ENCODE data around the gene RMC1.

DNA sequence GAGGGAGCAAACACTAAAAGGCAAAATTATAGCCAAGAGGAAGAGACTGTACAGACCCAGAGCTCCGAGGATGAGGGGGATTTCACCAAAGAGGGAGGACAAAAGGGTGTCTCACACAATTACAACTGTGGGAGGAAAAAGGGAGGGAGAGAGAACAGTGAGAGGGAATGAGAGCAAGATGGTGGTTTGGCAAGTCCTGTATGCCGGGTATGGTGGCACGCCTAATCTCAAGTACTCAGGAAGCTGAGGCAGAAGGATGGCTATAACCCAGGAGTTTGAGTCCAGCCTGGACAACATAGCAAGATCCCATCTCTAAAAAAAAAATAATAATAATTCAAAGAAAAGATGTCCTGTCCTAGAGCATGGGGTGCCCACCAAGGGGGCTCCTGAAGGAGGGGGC, 48.7 kb downstream of the RMC1 start:
- TF ChIP-seq, protein P1, sequence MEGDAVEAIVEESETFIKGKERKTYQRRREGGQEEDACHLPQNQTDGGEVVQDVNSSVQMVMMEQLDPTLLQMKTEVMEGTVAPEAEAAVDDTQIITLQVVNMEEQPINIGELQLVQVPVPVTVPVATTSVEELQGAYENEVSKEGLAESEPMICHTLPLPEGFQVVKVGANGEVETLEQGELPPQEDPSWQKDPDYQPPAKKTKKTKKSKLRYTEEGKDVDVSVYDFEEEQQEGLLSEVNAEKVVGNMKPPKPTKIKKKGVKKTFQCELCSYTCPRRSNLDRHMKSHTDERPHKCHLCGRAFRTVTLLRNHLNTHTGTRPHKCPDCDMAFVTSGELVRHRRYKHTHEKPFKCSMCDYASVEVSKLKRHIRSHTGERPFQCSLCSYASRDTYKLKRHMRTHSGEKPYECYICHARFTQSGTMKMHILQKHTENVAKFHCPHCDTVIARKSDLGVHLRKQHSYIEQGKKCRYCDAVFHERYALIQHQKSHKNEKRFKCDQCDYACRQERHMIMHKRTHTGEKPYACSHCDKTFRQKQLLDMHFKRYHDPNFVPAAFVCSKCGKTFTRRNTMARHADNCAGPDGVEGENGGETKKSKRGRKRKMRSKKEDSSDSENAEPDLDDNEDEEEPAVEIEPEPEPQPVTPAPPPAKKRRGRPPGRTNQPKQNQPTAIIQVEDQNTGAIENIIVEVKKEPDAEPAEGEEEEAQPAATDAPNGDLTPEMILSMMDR (IDR thresholded peaks at IDR 0.05) = no peak
- no peak for TF ChIP-seq POLR2A (IDR thresholded peaks at IDR 0.05; ENCODE audit: low read depth)
- TF ChIP-seq EP300 (IDR thresholded peaks at IDR 0.05) = no peak
